Measurements from ENCODE around the gene BCAR1.
"Not testable (repeated sequence)": the region's sequence is repeated elsewhere in the genome, so short reads cannot be mapped to it uniquely, and the experiment has no call there.

The BCAR1 gene

GRCh38 chr16:75237398-75238131 lies 13.9 kb downstream of the BCAR1 start:
- no peak for DNase-seq

DNA sequence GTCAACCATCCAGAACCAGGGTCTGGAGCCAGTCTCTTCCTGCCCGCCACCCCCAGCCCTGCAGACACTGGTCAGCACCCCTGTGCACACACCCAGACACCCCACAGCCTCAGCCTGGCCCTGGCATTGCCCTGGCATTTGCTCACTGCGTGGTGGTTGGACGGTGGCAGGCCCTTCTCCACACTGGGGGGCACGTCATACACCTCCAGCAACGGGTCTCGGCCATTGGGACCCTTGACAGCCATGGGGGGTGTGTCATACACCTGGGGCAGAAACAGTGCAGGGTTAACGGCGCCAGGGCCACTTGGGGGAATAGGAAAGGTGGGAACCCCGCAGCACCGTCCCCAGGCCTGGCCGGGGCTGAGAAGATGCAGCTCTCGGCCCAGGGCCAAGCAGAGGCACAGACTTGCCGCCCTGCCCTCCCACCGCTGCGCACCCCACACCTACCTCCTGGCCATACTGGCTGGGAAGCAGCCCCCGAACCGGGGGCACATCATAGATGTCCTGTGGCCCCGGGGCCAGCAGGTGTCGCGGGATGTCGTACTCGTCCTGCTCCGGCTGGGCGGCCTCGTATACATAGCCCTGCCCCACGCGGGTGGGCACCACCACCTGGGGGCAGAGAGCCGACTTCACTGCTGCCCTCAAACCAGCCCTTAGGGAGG lies 14.6 kb downstream of the BCAR1 start:
- DNase-seq: no peak

GRCh38 chr16:75236232-75236631 lies 15.2 kb downstream of the BCAR1 start:
- no peak for DNase-seq

DNA sequence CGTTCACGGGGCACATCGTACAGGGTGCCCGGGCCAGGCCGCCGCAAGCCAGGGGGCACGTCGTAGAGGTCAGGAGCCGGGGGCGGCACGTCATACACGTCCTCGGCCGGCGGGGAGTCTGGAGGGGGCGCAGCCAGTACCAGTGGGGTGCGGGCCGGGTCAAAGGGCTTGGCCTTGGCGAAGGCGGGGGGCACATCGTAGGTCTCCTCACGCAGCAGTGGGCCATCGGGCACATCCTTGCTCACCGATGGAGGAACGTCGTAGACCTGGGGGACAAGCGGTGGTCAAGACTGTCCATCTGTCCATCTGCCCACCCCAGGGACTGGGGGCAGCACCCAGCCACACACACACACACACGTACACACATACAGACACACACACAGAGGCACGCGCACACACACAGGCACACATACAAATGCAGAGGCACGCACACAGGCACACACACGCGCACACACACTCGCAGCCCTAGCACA lies 15.7 kb downstream of the BCAR1 start:
- DNase-seq: no peak

DNA sequence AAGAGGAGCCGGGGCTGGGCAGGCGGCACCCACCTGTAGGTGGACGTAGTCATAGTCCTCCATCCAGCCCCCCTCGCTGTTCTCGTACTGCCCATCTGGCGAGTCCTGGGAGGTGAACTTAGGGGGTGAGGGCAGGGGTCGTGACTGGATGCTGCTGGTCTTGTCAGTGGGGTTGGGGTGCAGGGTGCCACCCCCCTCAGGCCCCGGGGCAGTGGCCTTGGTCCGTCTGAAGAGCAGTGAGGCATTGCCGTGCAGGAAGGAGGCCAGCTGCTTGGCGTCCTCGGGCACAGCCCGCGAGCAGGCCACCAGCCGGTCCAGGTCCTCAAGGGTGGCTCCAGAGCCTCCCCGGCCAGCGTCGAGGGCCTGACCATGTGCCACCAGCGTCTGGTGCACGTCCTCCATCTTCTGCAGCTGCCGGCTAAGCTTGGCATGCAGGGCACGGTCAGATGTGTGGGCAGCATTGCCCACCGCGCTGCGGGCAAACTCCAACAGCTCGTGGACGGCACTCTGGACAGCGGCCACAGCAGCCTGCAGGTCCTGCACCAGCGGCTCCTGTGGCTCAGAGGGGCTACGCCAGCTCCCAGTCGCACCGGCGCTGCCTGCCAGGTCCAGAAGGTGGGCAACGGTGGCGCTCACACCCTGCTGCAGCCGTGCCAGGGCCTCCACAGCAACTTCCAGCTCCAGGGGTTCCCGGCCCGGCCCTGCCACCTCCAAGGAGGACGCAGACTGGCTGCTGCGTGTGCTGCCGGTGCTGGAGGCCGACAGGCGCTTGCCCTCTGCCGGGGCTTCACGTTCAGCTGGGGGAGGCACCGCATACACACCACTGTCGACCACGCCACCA lies 16.3 kb downstream of the BCAR1 start:
- DNase-seq: no peak

GRCh38 chr16:75233611-75233938 lies 17.8 kb downstream of the BCAR1 start:
- DNase-seq: no peak

- DNase-seq: no peak
These were observed 19.9 kb downstream of the BCAR1 start for GRCh38 chr16:75231570-75231969.

DNA sequence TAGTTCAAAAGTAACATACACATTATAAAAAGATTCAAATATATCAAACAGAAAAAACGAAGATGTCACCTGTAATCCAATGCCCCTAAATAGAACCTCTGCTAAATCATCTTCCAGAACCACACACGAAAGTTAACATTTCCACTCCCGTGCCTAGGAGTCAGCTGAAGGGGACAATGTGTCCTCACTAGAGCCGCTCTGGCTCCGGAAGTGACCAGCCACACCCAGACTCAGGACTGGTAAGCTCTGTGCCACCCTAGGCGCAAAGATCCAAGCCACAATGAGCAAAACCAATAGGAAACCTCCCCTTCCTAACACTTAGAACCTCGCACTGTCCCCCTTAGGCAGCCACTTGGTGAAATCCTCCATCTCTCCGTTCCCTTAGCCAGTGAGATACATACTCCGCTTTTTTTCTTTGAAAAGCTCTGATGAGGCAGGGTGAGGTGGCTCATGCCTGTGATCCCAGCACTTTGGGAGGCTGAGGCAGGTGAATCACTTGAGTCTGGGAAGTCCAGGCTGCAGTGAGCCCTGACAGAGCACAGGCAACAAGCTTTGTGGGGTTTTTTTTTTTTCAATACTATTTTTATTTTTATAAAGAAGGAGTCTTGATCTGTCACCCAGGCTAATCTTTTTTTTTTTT lies 20.8 kb downstream of the BCAR1 start:
- DNase-seq: no peak

- no peak for DNase-seq
These were observed 22.0 kb downstream of the BCAR1 start for GRCh38 chr16:75229172-75230031.

- DNase-seq: no peak
These were observed 23.1 kb downstream of the BCAR1 start for GRCh38 chr16:75228143-75228976.

GRCh38 chr16:75227361-75228142 lies 23.9 kb downstream of the BCAR1 start:
- DNase-seq: no peak

GRCh38 chr16:75226550-75227360 lies 24.7 kb downstream of the BCAR1 start:
- no peak for DNase-seq

DNA sequence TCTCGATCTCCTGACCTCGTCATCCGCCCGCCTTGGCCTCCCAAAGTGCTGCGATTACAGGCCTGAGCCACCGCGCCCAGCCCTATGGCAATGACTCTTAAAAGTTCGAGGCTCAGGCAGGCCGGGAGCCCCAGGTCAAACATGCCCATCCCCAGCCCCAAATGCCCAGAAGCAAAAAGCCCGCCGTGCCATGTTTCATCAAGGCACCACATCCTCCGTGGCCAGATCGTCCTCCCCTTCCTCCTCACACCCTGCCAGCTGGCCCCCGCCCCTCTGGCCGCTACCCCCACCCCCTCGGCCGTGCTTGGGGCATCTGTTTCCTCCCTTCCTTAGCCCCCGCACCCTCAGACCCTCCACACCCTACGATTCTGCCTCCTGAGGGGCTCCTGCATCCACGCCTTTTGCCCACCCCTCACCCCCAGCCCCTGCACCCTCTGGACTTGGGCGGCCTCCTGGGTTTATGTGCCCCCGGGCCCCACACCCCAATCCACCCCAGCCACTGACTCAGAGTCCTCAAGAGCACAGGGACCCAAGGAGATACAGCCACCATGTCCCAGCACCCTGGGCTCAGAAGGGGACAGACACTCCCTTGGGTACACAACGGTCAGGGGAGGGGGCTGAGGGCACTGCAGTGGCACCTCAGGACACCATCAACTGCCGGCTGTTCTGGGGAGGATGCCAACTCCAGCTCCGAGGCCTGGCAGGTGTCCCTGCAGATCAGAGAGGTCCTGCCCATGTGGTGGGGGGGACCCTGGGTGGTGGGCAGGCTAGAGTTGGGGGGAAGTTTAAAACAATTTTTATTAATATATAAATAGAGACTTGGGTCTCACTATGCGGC lies 25.5 kb downstream of the BCAR1 start:
- DNase-seq: no peak

DNA sequence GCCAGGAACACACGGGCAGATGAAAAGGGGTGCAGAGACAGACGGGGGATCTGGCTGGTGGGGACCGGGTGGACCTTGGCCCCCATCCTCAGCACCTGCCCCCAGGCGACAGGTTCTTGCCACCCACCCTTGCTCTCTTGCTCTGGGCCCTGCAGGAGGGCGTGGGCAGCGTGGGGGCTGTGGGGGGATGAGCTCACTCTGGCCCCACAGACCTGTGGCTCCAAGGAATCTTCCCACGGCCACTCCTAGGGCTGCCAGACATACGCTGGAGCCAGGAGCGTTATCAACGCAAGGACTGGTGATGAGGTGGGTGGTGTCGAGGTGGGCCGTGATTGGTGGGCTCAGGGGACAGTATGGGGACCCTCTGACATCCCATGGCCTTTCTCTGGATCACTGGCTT lies 26.3 kb downstream of the BCAR1 start:
- DNase-seq: no peak

DNA sequence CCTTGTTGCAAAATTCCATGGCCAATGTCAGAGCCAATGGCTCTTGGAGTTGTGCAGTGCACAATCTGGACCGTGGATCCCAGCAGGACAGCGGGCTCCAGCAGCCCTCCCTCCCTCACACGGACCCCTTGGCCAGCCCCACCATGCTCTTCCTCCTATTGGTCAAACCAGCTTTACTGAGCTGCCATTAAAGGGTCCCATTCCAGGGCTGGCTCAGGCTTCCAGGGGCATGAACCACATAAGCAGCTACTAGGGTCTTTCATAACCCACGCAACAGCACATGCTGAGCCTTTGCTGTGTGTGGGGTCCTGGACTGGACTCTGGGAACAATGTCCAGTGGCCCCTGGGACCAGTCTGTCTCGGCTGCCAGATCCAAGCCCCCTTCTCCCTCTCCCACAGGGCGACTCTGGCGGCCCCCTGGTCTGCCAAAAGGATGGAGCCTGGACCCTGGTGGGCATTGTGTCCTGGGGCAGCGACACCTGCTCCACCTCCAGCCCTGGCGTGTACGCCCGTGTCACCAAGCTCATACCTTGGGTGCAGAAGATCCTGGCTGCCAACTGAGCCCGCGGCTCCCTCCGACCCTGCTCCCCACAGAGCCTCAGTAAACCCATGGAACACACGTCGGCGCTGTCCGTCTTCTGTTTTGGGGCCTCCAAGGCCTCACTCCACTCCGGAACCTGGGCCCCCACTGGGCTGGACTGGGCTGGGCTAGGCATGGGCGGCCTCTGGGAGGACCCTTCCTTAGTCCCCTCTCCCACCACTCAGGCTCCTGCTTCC lies 26.9 kb downstream of the BCAR1 start:
- no peak for DNase-seq

- DNase-seq: not testable (repeated sequence)
These were observed 28.3 kb downstream of the BCAR1 start for GRCh38 chr16:75223129-75223528.

- no peak for DNase-seq
These were observed 29.1 kb downstream of the BCAR1 start for GRCh38 chr16:75222271-75222783.

GRCh38 chr16:75219838-75220237 lies 31.6 kb downstream of the BCAR1 start:
- no peak for DNase-seq
